ENCODE measurements around the gene ZNRF3.
"Not testable (repeated sequence)": the region's sequence is repeated elsewhere in the genome, so short reads cannot be mapped to it uniquely, and the experiment has no call there.

The ZNRF3 gene

GRCh38 chr22:28947125-28947524 is 63.8 kb downstream of the ZNRF3 start:
- no peak for TF ChIP-seq CTCF (conservative IDR thresholded peaks at IDR 0.05; ENCODE audit: low read depth)
- POLR2A ChIA-PET (ENCODE audit: low non-redundant PET): no interaction called here
- CTCF ChIA-PET: no interaction called here
- no peak for DNase-seq (ENCODE audit: low spot score)
- no peak overlapping the region for H3K27ac ChIP-seq

GRCh38 chr22:28948424-28948823 is 65.1 kb downstream of the ZNRF3 start:
- POLR2A ChIA-PET (ENCODE audit: low non-redundant PET): no interaction called here

GRCh38 chr22:28948860-28949551 is 65.6 kb downstream of the ZNRF3 start:
- CTCF ChIA-PET; POLR2A ChIA-PET (ENCODE audit: low non-redundant PET); H3K27ac ChIP-seq; DNase-seq (ENCODE audit: low spot score): not testable (repeated sequence)

More at GRCh38 chr22:28948424-28948823, 65.1 kb downstream of the ZNRF3 start:
- H3K27ac ChIP-seq: no peak overlapping the region
- no peak for DNase-seq (ENCODE audit: low spot score)
- CTCF ChIA-PET: no interaction called here
- no peak for TF ChIP-seq CTCF (conservative IDR thresholded peaks at IDR 0.05; ENCODE audit: low read depth)

- ChIA-PET POLR2A (ENCODE audit: low non-redundant PET) (no interaction called here), CTCF (no interaction called here)
- no peak overlapping the region for H3K27ac ChIP-seq
- no peak for DNase-seq (ENCODE audit: low spot score)
- no peak for TF ChIP-seq CTCF (conservative IDR thresholded peaks at IDR 0.05; ENCODE audit: low read depth)
Measured at GRCh38 chr22:28949788-28950187, 66.4 kb downstream of the ZNRF3 start.

GRCh38 chr22:28950617-28951411 is 67.4 kb downstream of the ZNRF3 start:
- H3K27ac ChIP-seq: no peak overlapping the region
- no peak for TF ChIP-seq CTCF (conservative IDR thresholded peaks at IDR 0.05; ENCODE audit: low read depth)
- DNase-seq (ENCODE audit: low spot score): no peak
- POLR2A ChIA-PET (ENCODE audit: low non-redundant PET): no interaction called here
- CTCF ChIA-PET: no interaction called here

GRCh38 chr22:28951530-28951929 is 68.2 kb downstream of the ZNRF3 start:
- no peak for TF ChIP-seq CTCF (conservative IDR thresholded peaks at IDR 0.05; ENCODE audit: low read depth)
- H3K27ac ChIP-seq: no peak overlapping the region
- CTCF ChIA-PET: interaction anchor here (0.6 kb wide), 1 partner anchor 297 kb away, joined by 3 read pairs; no protein-coding TSS in a partner anchor
- POLR2A ChIA-PET (ENCODE audit: low non-redundant PET): no interaction called here
- no peak for DNase-seq (ENCODE audit: low spot score)

- POLR2A ChIA-PET (ENCODE audit: low non-redundant PET): no interaction called here
- no peak overlapping the region for H3K27ac ChIP-seq
- no peak for TF ChIP-seq CTCF (conservative IDR thresholded peaks at IDR 0.05; ENCODE audit: low read depth)
- CTCF ChIA-PET: interaction anchor here (0.6 kb wide), 1 partner anchor 297 kb away, joined by 3 read pairs; no protein-coding TSS in a partner anchor
- DNase-seq (ENCODE audit: low spot score): no peak
Measured at GRCh38 chr22:28951969-28952521, 68.7 kb downstream of the ZNRF3 start.
